WTC11 (cell line): ENCODE data around the gene CARD14. TPM values are rescaled to one million over a fixed set of nuclear protein-coding genes. Genes with fewer than 3 reads are reported as not detected.

Experiments used
- ATAC-seq: fragments of 200-7000 bp; cut with Tn5 transposase; 2 replicates; pipeline ENCODE4 v1.10.0; 2021; ENCODE audit warnings: mild to moderate bottlenecking, moderate library complexity
- CTCF ChIA-PET: fragments of 300-600 bp; sonication (Branson Sonifier 250); formaldehyde crosslinking; loops from one replicate; lab custom pipeline; 2021; ENCODE audit warnings: antibody characterized with exemption; lab: Charles Lee
- POLR2A ChIA-PET: fragments of 350-600 bp; sonication (Branson Sonifier 250); formaldehyde crosslinking; loops from one replicate; lab custom pipeline; 2021; ENCODE audit warnings: antibody characterized with exemption; lab: Charles Lee
- DNase-seq: peaks from one replicate; pipeline ENCODE4 v3.0.0; 2021; ENCODE audit warnings: low spot score
- H3K27ac Mint-ChIP-seq: 2 replicates; pipeline ENCODE4 v1.8.0; 2021; ENCODE audit warnings: mixed read lengths
- H3K27me3 Mint-ChIP-seq: 2 replicates; pipeline ENCODE4 v1.8.0; 2021; ENCODE audit warnings: low read depth, mild to moderate bottlenecking, moderate library complexity, mixed read lengths
- H3K36me3 Mint-ChIP-seq: 2 replicates; pipeline ENCODE4 v1.8.0; 2021; ENCODE audit warnings: mixed read lengths
- H3K4me1 Mint-ChIP-seq: 2 replicates; pipeline ENCODE4 v1.8.0; 2022; ENCODE audit warnings: mixed read lengths
- H3K4me3 Mint-ChIP-seq: 2 replicates; pipeline ENCODE4 v1.8.0; 2021; ENCODE audit warnings: mild to moderate bottlenecking, moderate library complexity, mixed read lengths
- H3K9me3 Mint-ChIP-seq: 2 replicates; pipeline ENCODE4 v1.8.0; 2021; ENCODE audit warnings: mixed read lengths
- AFF4 ChIP-seq: sonication (generic); formaldehyde crosslinking; IDR thresholded peaks from 2 replicates; pipeline ENCODE4 v1.8.1; 2023; ENCODE audit warnings: mild to moderate bottlenecking, missing genetic modification reagents, borderline replicate concordance
- ETV6 ChIP-seq: sonication (generic); formaldehyde crosslinking; IDR thresholded peaks from 2 replicates; pipeline ENCODE4 v1.8.1; 2022; ENCODE audit warnings: mild to moderate bottlenecking, missing genetic modification reagents
- FOXP1 ChIP-seq: sonication (generic); formaldehyde crosslinking; IDR thresholded peaks from 2 replicates; pipeline ENCODE4 v1.8.0; 2022; ENCODE audit warnings: missing genetic modification reagents, mild to moderate bottlenecking, moderate library complexity, borderline replicate concordance
- MXD4 ChIP-seq: fragments of 250-450 bp; sonication (Bioruptor Pico); IDR thresholded peaks from 2 replicates; pipeline ENCODE4 v1.8.0; 2021; ENCODE audit warnings: mild to moderate bottlenecking, moderate library complexity, borderline replicate concordance
- PRRX2 ChIP-seq: fragments of 250-450 bp; sonication (Bioruptor Pico); IDR thresholded peaks from 2 replicates; pipeline ENCODE4 v1.8.0; 2021; ENCODE audit warnings: mild to moderate bottlenecking
- ZNF232 ChIP-seq: sonication (generic); formaldehyde crosslinking; IDR thresholded peaks from 2 replicates; pipeline ENCODE4 v1.8.0; 2022; ENCODE audit warnings: mild to moderate bottlenecking, missing genetic modification reagents
- ZNF416 ChIP-seq: fragments of 250-450 bp; sonication (Bioruptor Pico); IDR thresholded peaks from 2 replicates; pipeline ENCODE4 v1.9.0; 2021; ENCODE audit warnings: mild to moderate bottlenecking, inconsistent platforms
- ZNF423 ChIP-seq: fragments of 250-450 bp; sonication (Bioruptor Pico); IDR thresholded peaks from 2 replicates; pipeline ENCODE4 v2.1.2; 2022; ENCODE audit warnings: mild to moderate bottlenecking, moderate library complexity
- ZNF532 ChIP-seq: fragments of 250-450 bp; sonication (Bioruptor Pico); IDR thresholded peaks from 2 replicates; pipeline ENCODE4 v1.9.0; 2021; ENCODE audit warnings: mild to moderate bottlenecking, borderline replicate concordance
- total RNA-seq: library from RNA; stranded (reverse); gene quantifications from 3 replicates; pipeline ENCODE4 v1.2.3, GENCODE V29; 2021
- TF ChIP-seq, protein P1 (sequence below): sonication (generic); formaldehyde crosslinking; conservative IDR thresholded peaks from 2 replicates; pipeline ENCODE4 v1.8.1; 2023; ENCODE audit warnings: mild to moderate bottlenecking, low read depth, missing genetic modification reagents, moderate library complexity
- TF ChIP-seq, protein P2 (sequence below): sonication (generic); formaldehyde crosslinking; IDR thresholded peaks from 2 replicates; pipeline ENCODE4 v1.8.1; 2022; ENCODE audit warnings: missing genetic modification reagents, borderline replicate concordance
- TF ChIP-seq, protein P3 (sequence below): sonication (generic); formaldehyde crosslinking; IDR thresholded peaks from 2 replicates; pipeline ENCODE4 v1.8.1; 2023; ENCODE audit warnings: mild to moderate bottlenecking, missing genetic modification reagents

CARD14 gene
- total RNA-seq, 1 experiment from 2014 or later: 0.83 TPM

DNA sequence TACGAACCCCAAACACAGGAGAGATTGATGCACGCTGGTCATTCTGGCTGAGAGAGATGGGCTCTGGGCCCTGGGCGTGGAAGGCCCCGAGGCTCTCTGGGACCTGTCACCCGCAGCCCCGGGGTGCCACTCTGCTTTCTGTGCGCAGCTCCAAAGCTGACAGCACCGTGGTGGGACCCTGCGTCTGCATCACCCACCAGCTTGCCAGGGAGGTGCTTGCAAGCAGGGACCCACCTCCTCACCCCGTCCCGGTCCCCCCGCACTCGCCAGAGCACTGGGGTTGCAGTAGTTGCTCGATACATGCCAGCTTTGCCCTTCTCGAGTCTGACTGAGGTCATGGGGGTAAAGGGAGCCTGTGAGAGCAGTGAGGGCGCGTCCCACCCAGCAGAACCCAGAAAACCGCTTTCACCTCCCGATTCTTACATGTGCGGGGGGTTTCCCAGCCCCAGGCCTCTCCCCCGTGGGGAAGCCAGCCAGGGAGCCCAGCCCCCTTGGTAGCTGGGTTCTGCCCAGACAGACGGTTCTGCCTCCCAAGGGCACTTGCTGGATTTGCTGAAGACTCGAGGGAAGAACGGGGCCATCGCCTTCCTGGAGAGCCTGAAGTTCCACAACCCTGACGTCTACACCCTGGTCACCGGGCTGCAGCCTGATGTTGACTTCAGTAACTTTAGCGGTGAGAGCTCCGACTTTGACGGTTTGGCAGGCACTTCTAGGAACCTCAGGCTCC, 12.5 kb downstream of the CARD14 start:
- Mint-ChIP-seq H3K4me3 (no peak overlapping the region), H3K4me1 (no peaks in the 10 kb centered on the region), H3K9me3 (no peaks in the 10 kb centered on the region), H3K36me3 (no peaks in the 10 kb centered on the region), H3K27me3 (no peaks in the 10 kb centered on the region), H3K27ac (no peak overlapping the region)
- TF ChIP-seq ZNF423 (CRISPR knock-in tag): no peak
- ATAC-seq (no peak), DNase-seq (no peak)
- CTCF ChIA-PET: interaction anchor here (1.1 to 1.4 kb wide), 2 partner anchors 81 to 179 kb away, joined by 3 read pairs; partner anchors contain the start of gene GAA
- POLR2A ChIA-PET: no interaction called here

- Mint-ChIP-seq H3K36me3 (no peaks in the 10 kb centered on the region), H3K4me3 (no peak overlapping the region), H3K27ac (no peak overlapping the region), H3K9me3 (no peaks in the 10 kb centered on the region), H3K27me3 (no peaks in the 10 kb centered on the region), H3K4me1 (no peaks in the 10 kb centered on the region)
- TF ChIP-seq ZNF416: no peak
- TF ChIP-seq, protein P1, sequence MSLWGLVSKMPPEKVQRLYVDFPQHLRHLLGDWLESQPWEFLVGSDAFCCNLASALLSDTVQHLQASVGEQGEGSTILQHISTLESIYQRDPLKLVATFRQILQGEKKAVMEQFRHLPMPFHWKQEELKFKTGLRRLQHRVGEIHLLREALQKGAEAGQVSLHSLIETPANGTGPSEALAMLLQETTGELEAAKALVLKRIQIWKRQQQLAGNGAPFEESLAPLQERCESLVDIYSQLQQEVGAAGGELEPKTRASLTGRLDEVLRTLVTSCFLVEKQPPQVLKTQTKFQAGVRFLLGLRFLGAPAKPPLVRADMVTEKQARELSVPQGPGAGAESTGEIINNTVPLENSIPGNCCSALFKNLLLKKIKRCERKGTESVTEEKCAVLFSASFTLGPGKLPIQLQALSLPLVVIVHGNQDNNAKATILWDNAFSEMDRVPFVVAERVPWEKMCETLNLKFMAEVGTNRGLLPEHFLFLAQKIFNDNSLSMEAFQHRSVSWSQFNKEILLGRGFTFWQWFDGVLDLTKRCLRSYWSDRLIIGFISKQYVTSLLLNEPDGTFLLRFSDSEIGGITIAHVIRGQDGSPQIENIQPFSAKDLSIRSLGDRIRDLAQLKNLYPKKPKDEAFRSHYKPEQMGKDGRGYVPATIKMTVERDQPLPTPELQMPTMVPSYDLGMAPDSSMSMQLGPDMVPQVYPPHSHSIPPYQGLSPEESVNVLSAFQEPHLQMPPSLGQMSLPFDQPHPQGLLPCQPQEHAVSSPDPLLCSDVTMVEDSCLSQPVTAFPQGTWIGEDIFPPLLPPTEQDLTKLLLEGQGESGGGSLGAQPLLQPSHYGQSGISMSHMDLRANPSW (CRISPR knock-in tag): no peak
- TF ChIP-seq FOXP1: no peak
- no peak for TF ChIP-seq MXD4
- TF ChIP-seq, protein P2, sequence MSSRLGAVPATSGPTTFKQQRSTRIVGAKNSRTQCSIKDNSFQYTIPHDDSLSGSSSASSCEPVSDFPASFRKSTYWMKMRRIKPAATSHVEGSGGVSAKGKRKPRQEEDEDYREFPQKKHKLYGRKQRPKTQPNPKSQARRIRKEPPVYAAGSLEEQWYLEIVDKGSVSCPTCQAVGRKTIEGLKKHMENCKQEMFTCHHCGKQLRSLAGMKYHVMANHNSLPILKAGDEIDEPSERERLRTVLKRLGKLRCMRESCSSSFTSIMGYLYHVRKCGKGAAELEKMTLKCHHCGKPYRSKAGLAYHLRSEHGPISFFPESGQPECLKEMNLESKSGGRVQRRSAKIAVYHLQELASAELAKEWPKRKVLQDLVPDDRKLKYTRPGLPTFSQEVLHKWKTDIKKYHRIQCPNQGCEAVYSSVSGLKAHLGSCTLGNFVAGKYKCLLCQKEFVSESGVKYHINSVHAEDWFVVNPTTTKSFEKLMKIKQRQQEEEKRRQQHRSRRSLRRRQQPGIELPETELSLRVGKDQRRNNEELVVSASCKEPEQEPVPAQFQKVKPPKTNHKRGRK (CRISPR knock-in tag): no peak
- TF ChIP-seq, protein P3, sequence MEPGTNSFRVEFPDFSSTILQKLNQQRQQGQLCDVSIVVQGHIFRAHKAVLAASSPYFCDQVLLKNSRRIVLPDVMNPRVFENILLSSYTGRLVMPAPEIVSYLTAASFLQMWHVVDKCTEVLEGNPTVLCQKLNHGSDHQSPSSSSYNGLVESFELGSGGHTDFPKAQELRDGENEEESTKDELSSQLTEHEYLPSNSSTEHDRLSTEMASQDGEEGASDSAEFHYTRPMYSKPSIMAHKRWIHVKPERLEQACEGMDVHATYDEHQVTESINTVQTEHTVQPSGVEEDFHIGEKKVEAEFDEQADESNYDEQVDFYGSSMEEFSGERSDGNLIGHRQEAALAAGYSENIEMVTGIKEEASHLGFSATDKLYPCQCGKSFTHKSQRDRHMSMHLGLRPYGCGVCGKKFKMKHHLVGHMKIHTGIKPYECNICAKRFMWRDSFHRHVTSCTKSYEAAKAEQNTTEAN: no peak
- TF ChIP-seq ZNF532 (CRISPR knock-in tag): no peak
- no peak for TF ChIP-seq PRRX2 (CRISPR knock-in tag)
- TF ChIP-seq ETV6 (CRISPR knock-in tag): no peak
- no peak for TF ChIP-seq AFF4 (CRISPR knock-in tag)
- TF ChIP-seq ZNF232 (CRISPR knock-in tag): no peak
- POLR2A ChIA-PET: no interaction called here
- CTCF ChIA-PET: interaction anchor here (0.7 to 1.4 kb wide), 2 partner anchors 81 to 178 kb away, joined by 3 read pairs; partner anchors contain the start of gene GAA
- DNase-seq: no peak
- no peak for ATAC-seq
Observed at GRCh38 chr17:80182845-80183223, 13.0 kb downstream of the CARD14 start.
